ACC112 (cell line): ENCODE results near the gene EPHA3.

Experiments used
- H2AFZ ChIP-seq: fragments of 200-600 bp; sonication (generic); one replicate; pipeline ENCODE4 v1.6.0; 2017; ENCODE audit warnings: antibody characterized with exemption, low read length; ENCODE audit not compliant: unreplicated experiment
- H3K27ac ChIP-seq: fragments of 200-600 bp; sonication (generic); 2 replicates; pipeline ENCODE4 v1.5.1; 2014; ENCODE audit warnings: low read depth, mild to moderate bottlenecking, antibody characterized with exemption, low read length, moderate library complexity
- H3K27me3 ChIP-seq: fragments of 200-600 bp; sonication (generic); 2 replicates; pipeline ENCODE4 v1.6.1; 2014; ENCODE audit warnings: mild to moderate bottlenecking, antibody characterized with exemption, low read length, moderate library complexity, mixed read lengths; ENCODE audit not compliant: insufficient read depth
- H3K36me3 ChIP-seq: fragments of 200-600 bp; sonication (generic); 2 replicates; pipeline ENCODE4 v1.6.1; 2016; ENCODE audit warnings: mild to moderate bottlenecking, antibody characterized with exemption, low read length, moderate library complexity, mixed read lengths; ENCODE audit not compliant: insufficient read depth
- H3K4me1 ChIP-seq: fragments of 200-600 bp; sonication (generic); one replicate; pipeline ENCODE4 v1.6.1; 2016; ENCODE audit warnings: low read length, mixed read lengths; ENCODE audit not compliant: insufficient read depth, unreplicated experiment, control insufficient read depth
- H3K4me3 ChIP-seq: fragments of 200-600 bp; sonication (generic); 2 replicates; pipeline ENCODE4 v1.5.1; 2014; ENCODE audit warnings: mild to moderate bottlenecking, low read depth, low read length
- H3K79me2 ChIP-seq: fragments of 200-600 bp; sonication (generic); one replicate; pipeline ENCODE4 v1.6.0; 2016; ENCODE audit warnings: low read length; ENCODE audit not compliant: control insufficient read depth, unreplicated experiment, insufficient read depth

Gene EPHA3

GRCh38 chr3:89278302-89279025 lies 171.0 kb downstream of the EPHA3 start:
- no peak overlapping the region for H3K27ac ChIP-seq
- H3K79me2 ChIP-seq = no peaks in the 10 kb centered on the region
- H3K27me3 ChIP-seq = no peaks in the 10 kb centered on the region
- no peaks in the 10 kb centered on the region for H3K36me3 ChIP-seq
- no peak overlapping the region for H3K4me3 ChIP-seq
- H2AFZ ChIP-seq = no peak overlapping the region
- no peaks in the 10 kb centered on the region for H3K4me1 ChIP-seq

- Histone ChIP-seq H3K4me1 (no peaks in the 10 kb centered on the region), H3K4me3 (no peak overlapping the region), H3K79me2 (no peaks in the 10 kb centered on the region), H3K27ac (no peak overlapping the region), H3K36me3 (no peaks in the 10 kb centered on the region), H2AFZ (no peak overlapping the region), H3K27me3 (no peaks in the 10 kb centered on the region)
Measured at GRCh38 chr3:89280301-89280700, 172.9 kb downstream of the EPHA3 start.

- Histone ChIP-seq H3K79me2 (no peaks in the 10 kb centered on the region), H2AFZ (no peak overlapping the region), H3K27ac (no peak overlapping the region), H3K4me3 (no peak overlapping the region), H3K4me1 (no peaks in the 10 kb centered on the region), H3K27me3 (no peaks in the 10 kb centered on the region), H3K36me3 (no peaks in the 10 kb centered on the region)
Measured at GRCh38 chr3:89280822-89281365, 173.5 kb downstream of the EPHA3 start.

GRCh38 chr3:89287902-89288508 lies 180.6 kb downstream of the EPHA3 start:
- Histone ChIP-seq H3K27ac (no peak overlapping the region), H3K4me3 (no peak overlapping the region), H3K36me3 (no peaks in the 10 kb centered on the region), H2AFZ (no peak overlapping the region), H3K27me3 (no peaks in the 10 kb centered on the region), H3K4me1 (no peaks in the 10 kb centered on the region), H3K79me2 (no peaks in the 10 kb centered on the region)

GRCh38 chr3:89289574-89290190 lies 182.3 kb downstream of the EPHA3 start:
- H3K36me3 ChIP-seq = no peaks in the 10 kb centered on the region
- H3K27ac ChIP-seq = no peak overlapping the region
- H3K27me3 ChIP-seq = no peaks in the 10 kb centered on the region
- H3K4me3 ChIP-seq = no peak overlapping the region
- no peaks in the 10 kb centered on the region for H3K4me1 ChIP-seq
- H2AFZ ChIP-seq = no peak overlapping the region
- H3K79me2 ChIP-seq = no peaks in the 10 kb centered on the region

- Histone ChIP-seq H2AFZ (no peak overlapping the region), H3K27ac (no peak overlapping the region), H3K79me2 (no peaks in the 10 kb centered on the region), H3K27me3 (no peaks in the 10 kb centered on the region), H3K4me1 (peaks cover 20% of the 10 kb centered on the region), H3K36me3 (no peaks in the 10 kb centered on the region), H3K4me3 (no peak overlapping the region)
Measured at GRCh38 chr3:89297199-89297598, 189.8 kb downstream of the EPHA3 start.

GRCh38 chr3:89300526-89300925 lies 193.1 kb downstream of the EPHA3 start:
- no peaks in the 10 kb centered on the region for H3K27me3 ChIP-seq
- H3K79me2 ChIP-seq = no peaks in the 10 kb centered on the region
- H3K27ac ChIP-seq = peak overlapping the region; percentile 55
- peaks cover 36% of the 10 kb centered on the region for H3K4me1 ChIP-seq
- H3K36me3 ChIP-seq = no peaks in the 10 kb centered on the region
- peak overlapping the region; percentile 93 for H2AFZ ChIP-seq
- peak overlapping the region; percentile 64 for H3K4me3 ChIP-seq

- peak overlapping the region; percentile 64 for H3K4me3 ChIP-seq
- no peaks in the 10 kb centered on the region for H3K36me3 ChIP-seq
- H3K79me2 ChIP-seq = no peaks in the 10 kb centered on the region
- H2AFZ ChIP-seq = peak overlapping the region; percentile 93
- peaks cover 36% of the 10 kb centered on the region for H3K4me1 ChIP-seq
- no peaks in the 10 kb centered on the region for H3K27me3 ChIP-seq
- peak overlapping the region; percentile 55 for H3K27ac ChIP-seq
Measured at GRCh38 chr3:89300981-89301380, 193.6 kb downstream of the EPHA3 start.

GRCh38 chr3:89303701-89304100 lies 196.3 kb downstream of the EPHA3 start:
- no peak overlapping the region for H3K4me3 ChIP-seq
- peak overlapping the region; percentile 47 for H3K27ac ChIP-seq
- no peaks in the 10 kb centered on the region for H3K36me3 ChIP-seq
- H2AFZ ChIP-seq = peak overlapping the region; percentile 8
- peaks cover 36% of the 10 kb centered on the region for H3K4me1 ChIP-seq
- no peaks in the 10 kb centered on the region for H3K27me3 ChIP-seq
- H3K79me2 ChIP-seq = no peaks in the 10 kb centered on the region

GRCh38 chr3:89306540-89306939 lies 199.1 kb downstream of the EPHA3 start:
- Histone ChIP-seq H3K27me3 (no peaks in the 10 kb centered on the region), H3K79me2 (no peaks in the 10 kb centered on the region), H3K4me3 (no peak overlapping the region), H2AFZ (no peak overlapping the region), H3K4me1 (peaks cover 26% of the 10 kb centered on the region), H3K36me3 (no peaks in the 10 kb centered on the region), H3K27ac (no peak overlapping the region)
